Stimulated activated naive CD4-positive, alpha-beta T cell (primary cell): Measurements from ENCODE around the gene ZNF202.
"Not testable (repeated sequence)": the region's sequence is repeated elsewhere in the genome, so short reads cannot be mapped to it uniquely, and the experiment has no call there.

Experiments
- DNase-seq, 6 experiments: peaks; one replicate each; lab custom pipeline; 2025; lab: John Stamatoyannopoulos, UW

ZNF202 gene

GRCh38 chr11:123742031-123742723, 717 bp upstream of the ZNF202 start:
- DNase-seq = peak in 1 of 6 experiments; percentile 31

DNA sequence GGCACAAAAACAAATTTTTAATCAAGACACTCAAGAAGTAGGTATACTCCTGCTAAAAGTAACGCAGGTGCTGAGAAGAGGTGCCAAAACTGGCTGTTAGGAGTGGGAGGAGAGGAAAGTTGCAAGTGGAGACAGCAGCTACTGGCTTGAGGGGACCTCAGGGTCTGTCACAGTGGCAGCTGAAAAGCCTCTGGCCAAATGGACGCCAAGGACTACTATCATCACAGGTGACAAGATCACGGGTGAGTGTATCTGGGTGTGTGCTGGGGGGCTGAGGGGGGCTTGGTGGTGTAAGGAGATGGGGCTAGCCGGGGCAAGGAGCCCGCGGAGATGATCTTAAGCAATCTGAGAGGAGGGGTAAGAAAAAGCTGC, 687 bp downstream of the ZNF202 start:
- DNase-seq = no peak

DNA sequence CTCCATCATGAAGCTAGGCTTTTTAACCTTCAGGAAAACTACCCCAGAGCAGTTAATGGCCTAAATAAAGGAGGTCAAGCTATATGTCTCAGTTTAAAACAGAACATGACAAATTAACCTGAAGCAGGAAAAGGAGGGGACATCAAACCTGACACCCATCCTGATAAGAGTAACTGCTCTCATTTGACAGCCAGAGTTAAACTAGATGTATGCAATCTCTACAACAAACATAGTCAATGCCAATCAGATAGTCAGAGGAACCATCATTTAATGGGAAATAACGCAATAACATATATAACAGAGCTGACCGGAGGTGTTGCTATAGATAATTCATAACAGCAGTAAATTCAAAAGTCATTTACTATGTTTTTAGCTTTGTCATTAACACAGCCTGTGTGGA, 3.1 kb downstream of the ZNF202 start:
- DNase-seq = no peak

DNA sequence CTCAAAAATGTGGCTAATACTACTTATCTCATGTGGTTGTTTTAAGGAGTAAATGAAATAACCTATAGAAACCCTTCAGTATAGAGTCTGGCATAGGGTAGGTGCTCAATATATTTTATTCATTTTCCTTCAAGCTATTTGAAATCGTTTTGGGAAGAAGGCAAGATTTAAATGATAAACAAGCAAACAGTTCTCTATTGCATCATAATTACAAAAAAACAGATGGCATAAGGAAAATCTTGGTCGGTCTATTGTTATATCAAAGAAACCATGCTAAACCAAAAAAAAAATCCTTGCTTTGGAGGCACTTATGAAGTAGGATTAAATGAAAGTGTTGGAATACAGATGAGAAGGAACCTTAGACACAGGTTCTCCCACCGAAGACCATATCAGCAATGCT, 4.7 kb downstream of the ZNF202 start:
- DNase-seq = no peak

DNA sequence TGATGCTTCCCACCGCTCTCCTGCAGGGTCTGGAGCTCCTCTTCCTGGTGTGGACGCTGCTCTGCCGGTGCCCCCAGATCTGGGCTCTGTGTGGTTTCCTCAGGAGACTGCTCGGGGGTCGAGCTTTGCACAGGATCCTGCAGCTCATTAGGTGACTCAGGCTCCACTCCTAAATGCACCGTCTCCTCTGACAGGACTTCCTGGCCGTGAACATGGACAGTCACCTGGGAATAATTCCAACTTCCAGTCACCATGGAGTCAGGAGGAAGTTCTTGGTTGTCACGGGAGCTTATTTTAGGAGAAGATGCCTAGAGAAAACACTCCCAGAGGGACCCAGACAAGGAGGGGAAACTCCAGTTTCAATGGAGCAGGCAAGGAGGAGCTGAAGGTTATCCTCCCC, 11.9 kb downstream of the ZNF202 start:
- DNase-seq = no peak

DNA sequence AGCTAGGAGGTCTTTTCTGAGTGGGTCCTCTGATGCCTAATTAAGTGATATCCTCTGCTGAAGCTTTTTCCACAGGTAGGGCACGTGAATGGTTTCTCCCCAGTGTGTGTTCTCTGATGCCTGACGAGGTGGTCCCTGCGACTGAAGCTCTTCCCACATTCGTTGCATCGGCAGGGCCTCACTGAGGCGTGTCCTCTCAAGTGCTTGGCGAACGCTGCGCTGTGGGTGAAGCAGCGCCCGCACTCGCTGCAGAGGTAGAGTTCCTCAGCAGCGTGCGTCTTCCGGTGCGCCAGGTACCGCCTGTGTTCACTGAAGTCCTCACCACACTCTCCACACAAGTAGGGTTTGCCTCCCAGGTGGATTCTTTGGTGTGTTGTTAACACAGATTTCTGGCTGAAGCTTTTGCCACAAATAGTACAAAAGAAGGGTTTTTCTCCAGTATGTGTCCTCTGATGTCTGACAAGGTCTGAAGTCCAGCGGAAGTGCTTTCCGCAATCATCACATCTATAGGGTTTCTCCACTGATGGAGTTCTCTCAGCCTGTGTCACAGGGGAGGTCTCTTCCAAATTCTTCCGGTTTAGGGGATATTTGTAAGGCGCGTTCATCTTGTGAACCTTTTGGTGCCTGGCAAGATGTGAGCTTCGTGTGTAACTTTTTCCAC, 15.3 kb downstream of the ZNF202 start:
- no peak for DNase-seq

- no peak for DNase-seq
These were observed 22.0 kb downstream of the ZNF202 start for GRCh38 chr11:123719452-123719851.

DNA sequence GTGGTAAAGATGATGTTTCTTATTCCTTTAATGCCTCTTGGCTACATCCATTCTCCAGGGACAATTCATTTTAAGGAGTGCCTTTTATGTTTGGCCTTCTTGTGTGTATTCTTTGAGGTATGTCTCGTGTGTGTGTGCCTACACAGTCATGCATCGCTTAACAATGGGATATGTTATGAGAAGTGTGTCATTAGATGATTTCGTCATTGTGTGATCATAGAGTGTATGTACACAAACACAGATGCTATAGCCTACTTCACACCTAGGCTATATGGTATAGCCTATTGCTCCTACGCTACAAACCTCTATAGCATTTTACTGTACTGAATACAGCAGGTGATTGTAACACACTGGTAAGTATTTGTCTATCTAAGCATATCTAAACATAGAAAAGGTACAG, 23.0 kb downstream of the ZNF202 start:
- DNase-seq = no peak

GRCh38 chr11:123718063-123718462, 23.4 kb downstream of the ZNF202 start:
- no peak for DNase-seq

- DNase-seq = not testable (repeated sequence)
These were observed 28.8 kb downstream of the ZNF202 start for GRCh38 chr11:123712627-123713026.

- DNase-seq = peak; percentile 31 to 73 (median 50)
These were observed 33.8 kb downstream of the ZNF202 start for GRCh38 chr11:123707606-123708205.

GRCh38 chr11:123707206-123707605, 34.3 kb downstream of the ZNF202 start:
- DNase-seq = no peak

DNA sequence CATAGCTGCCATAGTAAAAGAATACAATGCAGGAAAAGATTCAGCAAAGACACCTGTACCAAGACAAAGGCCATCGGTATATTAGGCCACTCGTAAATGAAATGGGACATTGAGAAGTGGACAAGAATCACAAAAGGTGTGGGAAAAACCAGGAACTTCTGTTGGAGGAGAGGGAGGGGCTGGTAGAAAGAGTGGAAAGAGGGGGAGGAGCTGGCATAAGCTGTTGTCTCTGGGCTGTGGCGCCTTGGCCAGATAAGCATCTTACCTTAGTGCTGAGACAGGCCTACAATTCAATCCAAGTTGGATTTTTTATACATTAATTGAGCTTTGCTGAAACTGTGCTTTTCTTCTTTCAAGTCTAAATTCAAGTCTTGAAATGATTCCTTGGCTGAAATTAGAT, 37.1 kb downstream of the ZNF202 start:
- no peak for DNase-seq

DNA sequence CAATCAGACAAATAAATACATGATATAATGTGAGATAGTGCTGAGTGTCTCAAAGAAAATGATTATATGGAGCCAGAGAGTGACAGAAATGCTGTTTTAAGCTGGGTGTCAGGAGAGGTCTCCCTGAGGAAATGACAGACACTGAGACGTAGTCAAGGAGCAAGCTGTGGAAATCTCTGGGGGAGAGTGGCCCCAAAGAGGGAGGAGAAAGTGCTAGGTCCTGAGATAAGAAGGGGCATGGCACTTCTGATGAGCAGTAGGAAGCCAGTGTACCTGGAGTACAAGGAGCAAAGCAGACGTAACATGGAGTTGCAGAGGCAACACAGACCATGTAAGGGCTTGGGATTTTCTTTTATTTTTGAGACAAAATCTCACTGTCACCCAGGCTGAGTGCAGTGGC, 38.8 kb downstream of the ZNF202 start:
- no peak for DNase-seq

DNA sequence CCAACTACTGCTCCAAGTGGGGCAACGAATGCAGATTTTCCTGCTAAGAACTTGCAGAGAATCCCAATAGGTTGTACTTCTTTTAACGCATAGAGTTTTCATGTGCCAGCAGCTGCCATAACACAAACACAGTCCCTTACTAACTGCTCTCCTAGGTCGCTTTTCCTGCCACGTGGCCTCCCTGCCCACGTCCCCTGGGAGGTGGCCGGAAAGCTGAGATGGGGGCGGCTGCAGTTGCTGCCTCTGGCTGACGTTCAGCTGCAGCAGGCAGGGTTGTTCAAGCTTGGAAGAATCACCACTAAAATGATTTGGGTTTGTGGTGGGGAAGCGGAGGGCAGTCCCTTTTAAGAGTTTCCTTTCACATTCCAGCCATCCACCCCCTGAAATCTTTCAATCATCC, 39.3 kb downstream of the ZNF202 start:
- DNase-seq = no peak

GRCh38 chr11:123700772-123701171, 40.7 kb downstream of the ZNF202 start:
- DNase-seq = no peak

GRCh38 chr11:123698546-123699127, 42.8 kb downstream of the ZNF202 start:
- no peak for DNase-seq

DNA sequence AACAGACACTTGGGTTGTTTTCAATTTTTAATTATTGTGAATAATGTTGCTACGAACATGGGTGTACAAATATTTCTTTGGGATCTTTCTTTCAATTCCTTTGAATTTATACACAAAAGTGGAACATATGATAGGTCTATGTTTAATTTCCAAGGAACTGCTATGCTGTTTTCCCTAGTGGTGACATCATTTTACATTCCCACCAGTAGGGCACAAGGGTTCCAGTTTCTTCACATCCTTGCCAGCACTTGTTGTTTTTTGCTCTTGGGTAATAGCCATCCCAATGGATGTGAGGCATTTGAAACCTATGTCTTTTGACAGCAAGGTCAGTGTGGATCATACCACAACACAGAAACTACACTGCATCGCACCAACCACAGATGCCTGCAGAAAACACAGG, 45.3 kb downstream of the ZNF202 start:
- DNase-seq = no peak

DNA sequence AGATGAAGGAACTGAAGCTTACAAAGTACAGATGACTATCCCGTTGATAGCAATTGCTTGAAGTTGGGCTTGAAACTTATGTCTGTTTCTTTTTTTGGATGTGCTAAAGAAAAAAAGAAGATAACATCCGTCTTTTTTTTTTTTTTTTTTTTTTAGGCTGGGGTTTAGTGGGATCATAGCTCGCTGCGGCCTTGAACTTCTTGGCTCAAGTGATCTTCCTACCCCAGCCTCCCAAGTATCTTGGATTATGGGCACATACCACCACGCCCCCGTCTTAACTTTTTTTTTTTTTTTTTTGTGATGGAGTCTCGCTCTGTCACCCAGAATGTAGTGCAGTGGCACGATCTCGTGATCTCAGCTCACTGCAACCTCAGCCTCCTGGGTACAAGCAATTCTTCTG, 46.2 kb downstream of the ZNF202 start:
- no peak for DNase-seq

DNA sequence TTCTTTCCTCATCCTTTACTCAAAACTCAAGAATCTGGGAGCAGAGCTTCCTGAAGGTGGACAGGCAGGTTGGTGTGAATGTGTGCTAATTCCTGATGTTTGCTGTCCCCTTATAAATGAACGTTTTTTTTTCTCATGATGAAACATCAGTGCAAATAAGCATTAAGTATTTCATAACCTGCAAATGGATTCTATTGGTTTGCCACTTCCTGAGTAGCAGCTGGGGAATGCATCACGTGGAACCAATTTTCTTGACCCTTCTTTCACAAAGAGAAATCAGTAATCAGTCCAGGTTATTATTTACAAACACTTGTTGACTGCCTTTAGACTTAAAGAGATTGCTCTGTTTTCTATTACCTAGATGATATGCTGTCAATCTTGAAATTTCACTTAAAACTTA, 46.9 kb downstream of the ZNF202 start:
- no peak for DNase-seq

DNA sequence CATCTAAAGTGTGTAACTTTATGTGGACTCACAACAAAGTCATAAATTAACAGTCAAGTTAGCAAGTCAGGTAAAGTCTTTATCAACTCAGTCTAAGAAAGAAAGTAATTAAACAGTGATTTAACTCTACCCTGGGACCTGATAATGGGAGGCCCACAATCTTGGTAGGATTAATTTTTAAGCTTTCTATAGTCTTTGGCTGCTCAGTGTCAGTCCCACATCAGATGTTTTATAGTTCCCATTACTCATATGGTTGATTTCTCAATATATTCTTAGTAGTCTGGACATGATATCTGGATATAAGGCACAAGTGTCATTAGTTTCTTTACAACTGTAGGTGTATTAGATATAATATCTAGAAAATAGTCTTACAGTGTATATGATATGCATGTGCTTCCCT, 48.5 kb downstream of the ZNF202 start:
- no peak for DNase-seq

DNA sequence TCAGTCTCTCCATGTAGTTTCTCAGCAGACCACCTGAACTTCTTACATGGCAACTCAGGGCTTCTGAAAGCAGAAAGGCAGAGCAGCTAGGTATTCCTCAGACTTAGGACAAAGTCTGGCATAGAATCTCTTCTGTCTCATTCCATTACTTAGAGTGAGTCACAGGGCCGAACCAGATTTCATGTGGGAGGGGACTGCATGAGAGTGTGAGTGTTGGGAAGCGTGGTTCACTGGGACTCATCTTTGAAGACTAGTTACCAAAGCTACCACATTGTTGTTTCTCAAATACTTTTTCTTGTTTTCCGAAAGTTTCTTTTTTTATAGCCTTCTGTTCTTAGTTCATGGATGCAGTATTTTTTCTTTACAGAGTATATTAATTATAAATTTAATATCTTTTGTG, 51.0 kb downstream of the ZNF202 start:
- no peak for DNase-seq

GRCh38 chr11:123684601-123685000, 56.9 kb downstream of the ZNF202 start:
- no peak for DNase-seq
